HG02642 (cell line): ENCODE data around the gene RBFOX2.
"Not testable (repeated sequence)": the region's sequence is repeated elsewhere in the genome, so short reads cannot be mapped to it uniquely, and the experiment has no call there.

ENCODE experiments used
- ATAC-seq: cut with Tn5 transposase; IDR thresholded peaks from one replicate; pipeline ENCODE4 v1.9.1; 2021; ENCODE audit warnings: mild to moderate bottlenecking; ENCODE audit not compliant: unreplicated experiment, poor library complexity

RBFOX2 gene

DNA sequence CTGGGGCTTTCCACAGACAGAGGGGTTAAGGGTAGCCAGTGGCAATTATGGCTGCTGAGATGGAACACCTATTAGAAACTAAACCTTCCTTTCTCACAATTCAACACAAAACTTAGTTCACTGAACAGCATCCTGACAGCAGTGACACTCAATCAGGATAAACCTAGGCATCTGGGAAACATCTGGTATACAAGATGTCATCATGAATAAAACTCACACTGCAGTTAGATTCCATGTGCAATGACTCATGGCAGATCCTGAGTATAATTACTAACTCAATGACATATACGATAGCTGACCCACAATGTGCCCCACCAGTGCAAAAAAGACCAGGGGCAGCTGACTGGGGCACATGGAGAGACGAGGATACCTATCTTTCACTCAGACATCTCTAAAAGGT is 17.7 kb downstream of the RBFOX2 start:
- ATAC-seq, result no peak

DNA sequence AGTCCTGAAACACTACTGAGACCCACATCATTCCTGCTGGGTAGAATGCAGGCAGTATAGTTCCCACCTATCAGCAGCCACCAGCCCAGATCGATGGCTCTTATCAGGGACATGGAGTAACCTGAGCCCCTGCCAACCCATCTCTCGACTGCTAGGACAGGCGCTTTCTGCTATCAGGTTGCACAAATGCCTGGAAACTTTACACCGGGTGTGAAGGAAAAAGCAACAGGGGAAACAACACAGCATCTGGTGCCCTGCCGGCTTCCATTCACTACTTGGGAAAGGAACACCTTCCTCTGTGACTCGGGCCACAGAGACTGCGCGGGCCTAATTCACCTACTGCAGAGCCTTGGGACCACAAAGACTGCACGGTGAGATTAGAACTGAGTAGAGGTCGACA is 18.5 kb downstream of the RBFOX2 start:
- ATAC-seq, result no peak

DNA sequence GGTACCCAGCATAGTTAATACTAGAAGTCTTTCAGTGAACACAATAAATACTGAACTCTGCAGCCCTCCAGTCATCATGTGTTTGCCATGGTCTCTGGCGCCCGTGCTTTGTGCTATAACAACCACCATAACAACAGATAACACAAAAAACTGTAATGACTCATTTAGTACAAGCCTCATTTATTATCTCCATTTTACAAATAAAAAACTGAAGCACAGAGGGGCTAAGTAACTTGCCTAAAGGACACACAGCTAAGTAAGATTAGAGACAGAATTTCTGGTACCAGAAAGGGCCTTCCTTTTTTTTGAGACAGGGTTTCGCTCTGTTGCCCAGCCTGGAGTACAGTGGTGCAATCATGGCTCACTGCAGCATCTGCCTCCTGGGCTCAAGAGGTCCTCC is 19.5 kb downstream of the RBFOX2 start:
- no peak for ATAC-seq

DNA sequence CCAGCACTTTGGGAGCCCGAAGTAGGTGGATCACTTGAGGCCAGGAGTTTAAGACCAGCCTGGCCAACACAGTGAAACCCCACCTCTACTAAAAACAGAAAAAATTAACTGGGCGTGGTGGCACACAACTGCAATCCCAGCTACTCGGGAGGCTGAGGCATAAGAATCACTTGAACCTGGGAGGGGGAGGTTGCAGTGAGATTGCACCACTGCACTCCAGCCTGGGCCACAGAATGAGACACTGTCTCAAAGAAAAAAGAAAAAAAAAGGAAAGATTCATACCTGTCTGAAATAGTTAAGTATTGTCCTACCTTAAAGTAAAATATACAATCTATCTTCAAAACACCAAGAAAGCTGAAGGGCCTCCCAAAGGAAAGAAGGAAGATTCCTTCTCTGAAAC is 20.1 kb downstream of the RBFOX2 start:
- ATAC-seq, result no peak

DNA sequence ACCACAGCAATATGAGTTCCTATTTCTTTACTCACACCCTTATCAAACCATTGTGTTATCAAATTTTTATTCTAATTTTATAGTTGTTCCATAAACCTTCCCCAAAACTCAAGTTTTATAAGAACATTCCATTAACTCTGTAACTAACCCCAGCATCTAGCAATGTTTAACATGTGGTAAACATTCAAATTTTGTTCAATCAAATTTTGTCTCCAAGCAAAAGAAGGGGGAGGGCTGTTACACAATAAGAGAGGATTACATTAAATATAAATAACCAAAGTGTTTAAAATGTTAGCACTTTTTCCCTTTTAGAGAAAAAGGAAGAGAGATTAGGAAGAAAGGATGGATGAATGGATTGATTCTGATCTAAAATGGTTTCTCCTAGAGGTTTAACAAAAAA is 20.5 kb downstream of the RBFOX2 start:
- ATAC-seq, result no peak

DNA sequence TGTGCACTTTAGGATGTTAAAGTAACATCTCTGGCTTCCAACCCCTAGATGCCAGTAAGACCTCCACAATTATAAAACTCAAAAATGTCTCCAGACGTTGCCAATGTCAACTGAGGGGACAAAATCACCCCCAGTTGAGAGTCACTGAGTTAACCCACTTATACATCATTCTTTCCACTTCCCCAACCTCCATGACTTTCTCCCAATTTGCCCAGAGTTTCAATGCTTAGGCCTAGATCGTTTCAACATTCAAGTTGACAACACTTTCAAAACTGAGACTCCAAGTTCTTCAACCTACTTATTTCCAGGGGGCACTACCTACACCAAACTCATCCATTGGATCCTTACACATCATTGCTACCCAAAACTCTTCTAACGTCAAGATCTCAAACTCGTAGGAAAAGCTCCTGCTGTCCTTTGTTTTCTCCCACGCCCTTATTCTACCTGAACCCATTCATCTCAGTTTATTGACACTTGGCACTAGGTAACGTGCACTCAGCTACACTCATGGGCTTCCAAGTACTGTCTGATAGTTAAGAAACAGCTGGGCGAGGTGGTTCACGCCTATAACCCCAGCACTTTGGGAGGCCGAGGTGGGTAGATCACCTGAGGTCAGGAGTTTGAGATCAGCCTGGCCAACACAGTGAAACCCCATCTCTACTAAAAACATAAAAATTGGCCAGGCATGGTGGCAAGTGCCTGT is 24.5 kb downstream of the RBFOX2 start:
- ATAC-seq, result no peak

DNA sequence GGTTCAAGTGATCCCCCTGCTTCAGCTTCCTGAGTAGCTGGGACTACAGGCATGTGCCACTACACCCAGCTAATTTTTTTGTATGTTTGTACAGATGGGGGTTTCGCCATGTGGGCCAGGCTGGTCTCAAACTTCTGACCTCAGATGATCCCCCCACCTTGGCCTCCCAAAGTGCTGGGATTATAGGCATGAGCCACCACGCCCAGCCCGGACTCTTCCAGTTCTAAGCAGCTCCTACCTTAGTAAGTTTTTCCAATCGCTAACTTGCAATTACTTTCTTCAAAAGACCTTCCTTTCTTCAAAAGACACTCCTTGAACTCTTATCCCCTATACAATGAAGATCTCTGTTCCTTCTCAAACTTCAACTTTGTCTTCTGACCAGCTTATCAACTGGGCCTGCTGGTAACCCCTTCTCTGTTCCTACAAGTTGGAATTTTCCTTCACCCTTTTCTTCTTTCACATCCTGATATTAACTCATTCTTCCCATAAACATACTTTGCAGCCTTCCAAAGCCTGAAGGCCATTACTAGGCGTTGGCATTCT is 25.8 kb downstream of the RBFOX2 start:
- ATAC-seq, result no peak

DNA sequence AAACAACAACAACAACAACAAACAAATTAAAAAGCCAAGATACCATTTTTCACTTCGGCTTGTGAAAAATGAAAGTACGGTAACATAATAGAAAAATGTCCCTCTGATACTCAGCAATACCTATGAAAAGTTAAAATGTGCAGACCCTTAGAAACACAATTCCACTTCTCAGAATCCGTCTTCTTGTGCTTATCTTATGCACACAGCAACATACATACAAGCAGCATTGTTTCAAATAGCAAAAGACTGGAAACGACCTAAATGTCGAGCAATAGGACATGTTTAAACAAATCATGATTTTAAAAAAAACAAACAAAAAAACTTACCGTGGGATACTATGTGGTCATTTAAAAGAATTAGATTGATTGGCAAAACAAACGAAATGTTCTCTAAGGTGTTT is 26.5 kb downstream of the RBFOX2 start:
- no peak for ATAC-seq

DNA sequence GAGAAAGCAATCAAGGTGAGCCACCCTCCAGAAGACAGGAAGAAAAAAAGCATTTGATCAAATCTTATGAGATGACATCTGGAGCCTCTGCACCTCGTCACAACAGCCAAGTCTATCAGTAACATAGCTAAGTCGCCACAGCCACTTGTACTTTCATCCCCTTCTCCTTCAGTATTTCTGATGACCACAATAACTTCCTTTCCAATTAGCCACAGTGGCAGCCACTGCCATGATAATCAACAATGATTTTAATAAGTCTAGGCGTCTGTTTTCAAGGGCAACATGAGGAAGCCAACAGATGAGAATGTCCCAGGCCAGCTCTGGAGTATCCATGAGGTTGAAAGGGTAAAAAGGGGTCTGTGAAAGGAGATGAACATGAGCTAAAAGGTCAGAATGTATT is 29.9 kb downstream of the RBFOX2 start:
- ATAC-seq, result no peak

DNA sequence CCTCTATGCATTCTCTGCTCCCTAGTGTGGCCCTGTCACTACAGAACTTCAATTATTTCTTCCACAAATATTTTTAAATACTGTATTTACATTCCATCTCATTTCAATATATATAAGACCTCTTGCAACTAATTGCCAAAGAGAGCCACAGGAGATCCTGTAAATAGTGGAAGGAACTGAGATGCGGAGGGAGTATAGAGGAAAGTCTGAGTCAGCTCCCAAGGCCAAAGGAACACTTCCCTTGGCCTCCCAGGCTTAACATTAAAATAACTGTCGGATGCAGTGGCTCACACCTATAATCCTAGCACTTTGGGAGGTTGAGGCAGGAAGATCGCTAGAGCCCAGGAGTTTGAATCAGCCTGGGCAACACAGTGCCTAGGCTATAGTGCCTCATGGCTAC is 31.2 kb downstream of the RBFOX2 start:
- ATAC-seq, result no peak

DNA sequence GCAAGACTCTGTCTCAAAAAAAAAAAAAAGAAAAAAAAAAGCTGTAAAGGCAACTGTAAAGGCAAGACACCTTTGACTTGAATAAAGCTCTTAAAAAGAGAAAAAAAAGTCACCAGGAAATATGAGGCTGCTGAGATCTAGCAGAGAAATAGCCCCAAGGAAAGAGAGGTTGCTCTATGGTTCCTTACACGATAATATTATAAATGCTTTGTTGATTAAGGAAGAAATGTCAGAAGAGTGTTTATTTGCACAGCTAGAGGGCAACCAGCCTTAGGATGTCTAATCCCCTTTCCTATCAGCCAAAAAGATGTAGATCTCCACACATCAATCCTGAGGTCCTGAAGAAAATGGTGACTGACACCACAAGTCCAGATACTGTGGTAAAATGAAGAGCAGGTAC is 32.0 kb downstream of the RBFOX2 start:
- no peak for ATAC-seq

DNA sequence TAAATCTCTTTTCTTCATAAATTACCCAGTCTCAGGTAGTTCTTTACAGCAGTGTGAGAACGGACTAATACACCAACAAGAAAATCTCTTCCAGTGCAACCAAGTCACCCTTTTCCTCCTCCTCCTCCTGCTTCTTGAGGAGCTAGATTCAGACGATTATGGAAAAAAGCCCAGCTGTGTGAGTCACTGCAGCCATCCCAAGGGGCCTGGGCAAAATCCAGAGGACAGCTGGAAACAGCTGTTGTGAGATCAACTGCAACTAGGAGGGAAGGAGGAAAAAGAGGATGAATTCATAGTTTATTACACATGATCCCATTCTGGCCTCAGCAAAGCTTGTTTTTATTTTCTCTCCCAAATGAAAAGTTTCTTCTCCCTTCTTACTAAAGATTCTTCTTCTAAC is 32.9 kb downstream of the RBFOX2 start:
- no peak for ATAC-seq

DNA sequence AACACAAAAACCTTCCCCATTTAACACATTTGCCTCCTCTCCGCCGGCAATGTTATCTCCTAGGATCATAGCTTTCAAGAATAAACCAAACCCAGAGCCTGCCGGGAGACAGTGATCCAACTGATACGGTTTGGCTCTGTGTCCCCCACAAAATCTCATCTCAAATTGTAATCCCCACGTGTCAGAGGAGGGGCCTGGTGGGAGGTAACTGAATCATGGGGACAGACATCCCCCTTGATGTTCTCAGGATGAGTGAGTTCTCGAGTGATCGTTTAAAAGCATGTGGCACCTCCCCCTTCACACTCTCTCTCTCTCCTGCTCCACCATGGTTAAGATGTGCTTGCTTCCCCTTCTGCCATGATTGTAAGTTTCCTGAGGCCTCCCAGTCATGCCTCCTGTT is 33.3 kb downstream of the RBFOX2 start:
- no peak for ATAC-seq

DNA sequence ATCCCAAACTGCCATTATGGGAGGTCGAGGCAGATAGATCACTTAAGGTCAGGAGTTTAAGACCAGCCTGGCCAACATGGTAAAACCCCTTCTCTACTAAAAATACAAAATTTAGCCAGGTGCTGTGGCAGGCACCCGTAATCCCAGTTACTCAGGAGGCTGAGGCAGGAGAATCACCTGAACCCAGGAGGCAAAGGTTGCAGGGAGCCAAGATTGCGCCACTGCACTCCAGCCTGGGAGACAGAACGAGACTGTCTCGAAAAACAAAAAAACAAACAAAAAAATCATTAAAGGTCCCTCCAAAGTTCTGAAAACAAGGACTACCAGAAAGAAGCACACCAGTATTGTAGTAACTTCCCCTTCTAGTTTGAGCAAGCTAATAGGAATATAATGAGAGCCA is 34.9 kb downstream of the RBFOX2 start:
- not testable (repeated sequence) for ATAC-seq

DNA sequence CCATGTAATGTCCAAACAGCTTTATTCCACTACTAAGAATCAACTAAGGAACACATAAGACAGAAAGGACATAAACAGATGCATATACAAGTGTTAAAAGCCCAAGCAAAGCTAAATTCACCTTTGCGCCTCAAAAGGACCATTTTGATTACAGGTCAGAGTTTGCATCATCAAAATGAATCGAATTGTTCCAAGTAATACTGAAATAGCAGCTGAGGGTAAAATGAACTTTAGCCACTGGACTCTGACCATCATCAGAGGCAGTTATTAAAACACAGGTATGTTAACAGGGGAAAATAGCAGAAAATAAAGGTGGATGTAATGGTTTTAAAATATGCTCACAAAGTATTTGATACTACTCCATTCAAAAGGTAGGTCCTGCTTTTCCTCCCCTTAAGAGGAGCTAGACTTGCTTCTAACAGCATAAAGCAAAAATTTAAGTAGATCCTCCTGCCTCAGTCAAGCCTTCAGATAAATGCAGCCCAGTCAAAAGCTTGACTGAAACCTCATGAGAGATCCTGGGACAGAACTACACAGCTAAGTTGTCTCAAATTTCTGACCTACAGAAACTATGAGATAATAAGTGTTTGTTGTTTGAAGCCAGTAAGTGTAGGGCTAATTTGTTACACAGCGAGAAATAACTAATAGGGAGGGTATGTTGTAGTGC is 35.4 kb downstream of the RBFOX2 start:
- no peak for ATAC-seq

DNA sequence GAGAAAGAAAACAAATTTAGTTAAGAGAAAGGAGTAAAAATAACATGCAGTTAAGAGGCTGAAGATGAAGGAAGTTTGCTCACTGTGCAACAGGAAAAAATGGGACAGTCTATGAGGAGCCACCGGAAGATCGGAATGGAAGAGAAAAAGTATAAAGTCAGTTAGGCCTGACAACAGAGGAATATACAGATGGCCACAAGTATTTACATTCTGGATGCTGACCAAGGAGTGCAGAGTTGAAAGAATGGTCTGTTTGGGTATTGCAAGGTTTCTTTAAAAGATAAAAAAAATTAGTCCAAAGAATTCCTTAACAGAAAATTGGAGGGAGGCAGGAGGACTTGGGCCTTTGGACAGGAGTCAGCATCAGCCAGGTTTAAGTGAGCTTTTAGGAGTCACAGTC is 37.5 kb downstream of the RBFOX2 start:
- ATAC-seq, result no peak

DNA sequence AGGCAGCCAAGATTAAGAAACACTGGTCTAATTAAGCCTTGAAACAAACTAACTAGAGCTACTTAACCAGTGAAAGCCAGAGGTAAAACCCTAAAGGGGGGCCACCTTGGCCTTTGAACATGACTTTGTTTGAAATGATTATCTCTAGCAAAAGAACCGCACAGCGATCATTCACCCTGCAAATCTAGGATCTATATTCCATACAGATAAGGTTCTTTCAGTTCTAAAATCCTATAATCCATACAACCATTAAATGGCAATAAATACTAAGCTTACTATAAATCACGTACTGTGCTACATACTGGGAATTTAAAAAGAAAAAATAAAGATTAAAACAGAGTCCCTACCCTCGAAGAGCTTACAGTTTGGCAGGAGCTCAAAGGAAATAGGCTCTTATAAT is 40.6 kb downstream of the RBFOX2 start:
- ATAC-seq, result no peak

DNA sequence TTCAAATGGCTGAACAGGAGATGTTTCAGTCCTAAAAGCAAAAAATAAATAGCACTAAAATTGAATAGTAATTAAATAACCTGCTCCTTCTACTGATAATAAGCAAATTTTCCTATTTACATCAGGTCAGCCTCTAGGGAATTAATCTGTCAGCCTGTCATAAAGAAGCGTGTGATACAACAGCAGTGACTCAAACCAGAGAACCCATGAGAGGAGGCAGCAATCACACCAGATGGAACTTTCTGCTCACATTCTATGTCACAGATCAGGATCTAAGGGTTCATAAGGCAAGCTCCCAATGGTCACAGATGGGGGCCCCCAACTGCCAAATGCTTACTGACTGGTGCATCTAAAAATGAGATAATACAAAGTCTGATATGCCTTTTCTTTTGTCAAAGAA is 41.1 kb downstream of the RBFOX2 start:
- no peak for ATAC-seq

DNA sequence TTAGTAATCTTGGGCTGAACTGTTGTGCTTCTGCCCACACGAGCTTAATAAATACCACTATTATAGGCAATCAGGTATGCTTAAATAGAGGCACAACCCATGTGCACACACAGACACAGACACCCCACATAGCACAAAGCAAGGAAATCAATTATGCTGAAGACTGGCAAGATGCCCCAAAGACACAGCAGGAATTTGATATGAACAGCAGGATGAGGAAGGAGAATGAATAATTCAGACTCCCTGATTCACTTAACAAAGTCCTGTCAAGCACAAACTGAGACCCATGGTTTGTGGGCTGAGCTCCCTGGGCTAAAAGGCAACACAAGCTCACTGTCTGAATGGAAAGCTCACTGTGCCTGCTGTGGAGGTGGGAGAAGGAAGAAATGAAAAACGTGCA is 42.5 kb downstream of the RBFOX2 start:
- no peak for ATAC-seq

DNA sequence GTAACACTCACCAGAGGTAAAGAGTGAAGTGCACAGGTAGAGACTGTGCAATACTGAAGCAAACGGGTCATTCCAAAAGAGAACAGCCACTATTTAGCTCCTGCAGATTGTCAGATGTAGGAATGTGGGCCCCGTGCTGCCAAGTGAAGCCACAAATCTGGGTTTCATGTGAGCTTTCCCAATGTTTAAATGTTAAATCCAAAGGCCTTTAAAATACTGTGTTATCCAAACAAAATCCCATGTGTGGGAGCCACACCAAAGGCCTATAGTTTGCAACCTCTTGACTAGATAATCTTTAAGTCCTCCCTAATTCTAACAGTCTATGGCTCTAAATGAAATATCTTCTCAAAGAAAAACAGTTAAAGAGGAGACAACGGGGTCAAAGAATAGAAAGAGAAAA is 43.3 kb downstream of the RBFOX2 start:
- ATAC-seq, result no peak

DNA sequence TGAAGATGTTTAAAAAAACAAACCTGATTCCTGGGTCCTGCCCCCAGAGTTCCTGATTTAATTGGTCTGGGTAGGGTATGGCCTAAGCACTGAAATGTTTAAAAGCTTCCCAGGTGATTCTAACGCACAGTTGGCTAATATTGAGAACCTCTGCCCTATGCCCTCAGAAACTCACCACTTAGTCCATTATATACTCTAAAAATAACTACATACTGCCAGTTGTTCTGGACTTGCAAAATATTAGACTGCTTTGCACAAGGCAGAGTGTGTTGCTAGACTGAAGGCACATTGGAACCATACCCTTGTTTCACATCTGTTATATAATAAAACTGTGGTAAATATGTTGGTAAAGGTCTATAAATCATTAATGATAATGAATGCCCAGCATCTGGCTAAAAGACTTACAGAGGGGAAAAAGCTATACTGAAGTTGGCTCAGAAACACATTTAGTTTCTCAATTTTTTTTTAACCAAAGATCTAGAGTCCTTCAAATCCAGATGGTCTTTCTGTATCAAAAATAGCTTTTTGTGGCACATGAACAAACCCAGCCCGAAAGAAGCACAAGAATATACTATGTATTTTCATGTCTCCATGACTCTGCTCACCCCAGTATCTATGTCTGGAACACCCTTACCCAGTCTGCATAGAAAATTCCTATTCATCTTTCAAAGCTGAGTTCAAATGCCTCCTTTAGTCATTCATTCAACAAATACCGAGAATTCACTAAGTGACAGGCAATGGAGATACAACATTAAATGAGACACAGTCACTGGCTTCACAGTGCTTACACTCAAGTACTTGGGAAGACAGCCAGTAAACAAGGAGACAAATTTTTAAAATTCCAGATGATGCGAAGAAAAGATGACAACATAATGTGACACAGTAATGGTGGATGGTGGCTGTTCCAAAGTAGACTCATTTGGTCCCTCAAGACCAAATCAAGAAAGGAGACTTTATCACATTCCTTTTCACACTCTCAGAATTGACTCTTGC is 44.1 kb downstream of the RBFOX2 start:
- no peak for ATAC-seq
